IMR-90 (cell line): ENCODE data around the gene OXSM.

Source experiments
- RFX5 ChIP-seq: IDR thresholded peaks from 2 replicates; pipeline ENCODE4 v1.8.0; 2012; ENCODE audit warnings: low read depth, mild to moderate bottlenecking, low read length, moderate library complexity
- TF ChIP-seq, protein P1 (sequence below): conservative IDR thresholded peaks from 2 replicates; pipeline ENCODE4 v1.5.1; 2012; ENCODE audit warnings: mild to moderate bottlenecking, low read depth, low read length, improper control_type of control experiment

DNA sequence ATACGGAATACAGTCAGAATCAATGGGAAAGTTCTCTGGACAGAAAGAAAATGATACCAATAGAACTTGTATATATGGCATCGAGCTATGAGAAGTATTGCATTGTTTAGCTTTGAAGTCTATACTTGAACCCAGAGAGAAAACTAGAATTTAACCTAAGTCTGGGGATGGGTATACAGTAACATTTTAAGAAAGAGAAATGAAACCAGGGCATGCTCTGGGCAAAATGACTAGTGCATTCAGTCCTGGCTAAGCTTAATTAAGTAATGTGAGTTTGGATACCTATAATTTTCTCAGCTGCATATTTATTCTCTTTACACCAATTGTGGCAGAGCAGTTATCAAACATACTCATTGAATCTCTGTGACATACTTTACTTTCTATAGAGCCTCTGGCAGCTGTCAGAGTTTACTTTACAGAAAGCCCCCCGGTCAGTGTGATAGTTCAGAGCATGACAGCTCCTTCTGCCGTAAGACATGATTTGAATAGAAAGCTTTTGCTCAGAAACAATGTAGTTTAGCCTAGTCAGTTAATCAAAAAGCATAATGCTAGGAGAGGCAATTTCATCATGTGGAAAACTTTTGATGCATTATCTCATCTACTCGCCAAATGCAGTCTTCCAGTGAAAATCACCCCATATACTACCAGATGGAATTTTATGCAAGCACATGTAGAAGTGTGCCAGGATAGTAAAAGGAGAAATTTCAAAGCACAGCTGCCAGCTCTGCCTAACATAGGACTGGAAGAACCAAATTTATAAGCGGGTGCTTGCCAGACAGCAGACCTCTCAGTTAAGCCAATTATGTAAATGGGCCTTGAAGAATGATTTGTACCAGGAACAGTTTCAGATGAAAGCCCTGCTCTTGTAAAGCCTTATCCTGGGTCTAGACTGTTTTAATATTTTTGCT, 40.7 kb downstream of the OXSM start:
- TF ChIP-seq, protein P1, sequence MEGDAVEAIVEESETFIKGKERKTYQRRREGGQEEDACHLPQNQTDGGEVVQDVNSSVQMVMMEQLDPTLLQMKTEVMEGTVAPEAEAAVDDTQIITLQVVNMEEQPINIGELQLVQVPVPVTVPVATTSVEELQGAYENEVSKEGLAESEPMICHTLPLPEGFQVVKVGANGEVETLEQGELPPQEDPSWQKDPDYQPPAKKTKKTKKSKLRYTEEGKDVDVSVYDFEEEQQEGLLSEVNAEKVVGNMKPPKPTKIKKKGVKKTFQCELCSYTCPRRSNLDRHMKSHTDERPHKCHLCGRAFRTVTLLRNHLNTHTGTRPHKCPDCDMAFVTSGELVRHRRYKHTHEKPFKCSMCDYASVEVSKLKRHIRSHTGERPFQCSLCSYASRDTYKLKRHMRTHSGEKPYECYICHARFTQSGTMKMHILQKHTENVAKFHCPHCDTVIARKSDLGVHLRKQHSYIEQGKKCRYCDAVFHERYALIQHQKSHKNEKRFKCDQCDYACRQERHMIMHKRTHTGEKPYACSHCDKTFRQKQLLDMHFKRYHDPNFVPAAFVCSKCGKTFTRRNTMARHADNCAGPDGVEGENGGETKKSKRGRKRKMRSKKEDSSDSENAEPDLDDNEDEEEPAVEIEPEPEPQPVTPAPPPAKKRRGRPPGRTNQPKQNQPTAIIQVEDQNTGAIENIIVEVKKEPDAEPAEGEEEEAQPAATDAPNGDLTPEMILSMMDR: no peak
- no peak for TF ChIP-seq RFX5
